Ureter (tissue), 1 donor: ENCODE results near the gene SERPINF2. TPM values are rescaled to one million over a fixed set of nuclear protein-coding genes. Genes with fewer than 3 reads are reported as not detected.
"Not testable (repeated sequence)": the region's sequence is repeated elsewhere in the genome, so short reads cannot be mapped to it uniquely, and the experiment has no call there.

Experiments
- DNase-seq: peaks from one replicate; pipeline ENCODE4 v3.0.0-alpha.2; 2020; ENCODE audit warnings: low spot score
- total RNA-seq: library from RNA; stranded (reverse); gene quantifications from one replicate; pipeline ENCODE4 v1.2.4, GENCODE V29; 2023
- donor health status: DM: yes; HTN: yes; CAD: no.

Gene SERPINF2
- total RNA-seq, 1 donor from 2014 or later, result 7.1 TPM

DNA sequence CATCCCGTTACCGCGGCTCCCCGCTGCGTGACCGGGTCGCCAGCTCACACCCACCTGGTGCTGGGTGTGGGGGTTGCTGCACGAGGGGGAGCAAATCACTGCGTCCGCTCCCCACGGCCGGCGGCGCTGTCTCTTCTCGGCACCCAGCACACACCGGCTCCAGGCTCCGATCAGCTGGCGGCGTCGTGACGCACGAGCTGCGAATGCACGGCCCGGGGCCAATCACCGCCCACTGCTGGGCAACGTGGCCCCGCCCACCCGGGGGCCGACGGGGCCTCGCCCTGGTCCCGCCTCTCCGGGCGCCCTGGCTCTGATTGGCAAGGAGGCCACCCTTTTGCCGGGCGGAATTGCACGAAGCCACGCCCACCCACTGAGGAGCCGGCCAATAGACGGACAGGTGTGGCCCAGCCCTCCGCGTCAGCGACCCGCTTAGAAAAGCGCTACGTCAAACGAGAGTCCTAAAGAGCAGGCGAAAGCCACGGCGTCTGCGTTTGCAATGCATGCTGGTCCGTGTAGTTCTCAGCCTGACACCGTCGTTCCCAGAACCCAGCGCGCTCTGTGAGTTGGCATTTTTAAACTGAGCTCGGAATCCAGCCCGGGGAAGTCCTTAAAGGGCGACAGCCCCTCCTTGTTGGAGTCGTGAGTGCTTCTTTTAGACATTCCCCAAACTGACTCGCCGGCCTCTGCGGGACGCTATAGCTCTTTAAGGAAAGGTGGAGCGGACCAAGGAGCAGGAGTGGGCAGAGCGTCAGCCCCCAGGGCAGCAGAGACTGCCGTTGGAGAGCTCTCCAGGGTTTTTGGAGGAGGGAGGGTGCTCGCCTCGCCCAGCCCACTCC is 26.4 kb upstream of the SERPINF2 start:
- peak; percentile 100 for DNase-seq

- DNase-seq, result peak; percentile 97
Measured at GRCh38 chr17:1716912-1717695, 25.6 kb upstream of the SERPINF2 start.

DNA sequence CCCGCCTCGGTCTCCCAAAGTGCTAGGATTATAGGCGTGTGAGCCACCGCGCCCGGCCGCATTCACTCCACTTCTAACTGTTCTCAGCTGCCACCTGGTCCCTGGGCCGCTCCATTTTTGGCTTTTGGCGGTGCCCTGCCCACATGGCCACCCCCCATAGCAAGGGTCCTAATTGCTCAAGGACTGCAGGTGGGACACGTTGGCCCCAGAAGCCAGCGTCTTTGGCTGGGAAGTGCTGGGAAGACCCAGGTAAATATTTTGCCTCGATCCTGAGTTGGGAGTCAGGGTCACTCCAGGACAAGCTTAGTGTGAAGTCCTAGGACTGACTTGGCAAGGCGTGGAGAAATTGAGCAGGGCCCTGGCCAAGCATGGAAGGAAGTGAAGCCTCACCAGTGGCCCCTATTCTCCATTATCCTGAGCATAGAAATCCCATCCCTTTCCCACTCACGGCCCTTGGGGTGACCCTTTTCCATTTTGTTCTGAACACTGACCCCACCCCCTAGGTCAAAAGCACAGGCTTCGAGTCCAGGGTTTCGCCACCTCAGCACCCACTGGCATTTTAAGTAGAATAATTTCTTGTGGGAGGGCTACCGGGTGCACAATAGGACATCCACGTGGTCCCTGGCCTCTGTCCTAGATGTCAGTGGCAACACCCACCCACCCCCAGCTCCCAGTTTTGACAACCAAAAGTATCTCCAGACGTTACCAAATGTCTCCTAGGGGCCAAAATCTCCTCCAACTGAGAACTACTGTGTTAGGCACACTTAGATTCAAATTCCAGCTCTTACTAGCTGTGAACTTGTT is 24.1 kb upstream of the SERPINF2 start:
- peak; percentile 54 for DNase-seq

DNA sequence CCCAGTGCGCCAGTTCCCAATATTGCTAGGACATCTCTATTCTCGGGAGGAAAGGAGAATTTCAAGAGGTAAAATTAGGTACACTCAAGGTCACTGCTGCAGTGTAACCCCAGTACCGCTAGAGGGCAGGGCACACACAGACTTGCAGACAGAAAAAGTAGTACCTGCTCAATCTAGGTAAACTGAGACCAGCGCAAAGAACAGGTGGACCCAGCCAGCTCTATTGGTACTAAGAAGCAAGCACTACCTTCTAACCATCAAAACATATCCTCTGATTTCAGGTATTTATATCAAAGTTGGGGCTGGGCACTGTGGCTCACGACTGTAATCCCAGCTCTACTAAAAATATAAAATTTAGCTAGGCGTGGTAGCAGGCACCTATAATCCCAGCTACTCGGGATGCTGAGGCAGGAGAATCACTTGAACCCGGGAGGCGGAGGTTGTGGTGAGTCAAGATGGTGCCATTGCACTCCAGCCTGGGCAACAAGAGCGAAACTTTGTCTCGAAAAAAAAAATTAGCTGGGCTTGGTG is 21.8 kb upstream of the SERPINF2 start:
- DNase-seq, result peak; percentile 76

DNA sequence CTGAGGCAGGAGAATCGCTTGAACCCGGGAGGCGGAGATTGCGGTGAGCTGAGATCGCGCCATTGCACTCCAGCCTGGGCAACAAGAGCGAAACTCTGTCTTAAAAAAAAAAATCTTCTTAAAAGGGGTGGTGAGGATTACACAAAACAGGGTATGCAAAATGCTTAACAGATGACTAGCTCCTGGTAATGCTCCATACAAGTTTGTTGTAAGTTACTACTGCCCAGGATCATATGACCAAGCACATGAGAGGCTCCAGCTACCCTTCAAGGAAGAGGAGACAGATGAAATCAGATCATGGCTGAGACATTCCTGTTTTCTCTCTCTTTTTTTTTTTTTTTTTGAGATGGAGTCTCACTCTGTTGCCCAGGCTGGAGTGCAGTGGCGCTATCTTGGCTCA is 20.6 kb upstream of the SERPINF2 start:
- DNase-seq, result not testable (repeated sequence)

DNA sequence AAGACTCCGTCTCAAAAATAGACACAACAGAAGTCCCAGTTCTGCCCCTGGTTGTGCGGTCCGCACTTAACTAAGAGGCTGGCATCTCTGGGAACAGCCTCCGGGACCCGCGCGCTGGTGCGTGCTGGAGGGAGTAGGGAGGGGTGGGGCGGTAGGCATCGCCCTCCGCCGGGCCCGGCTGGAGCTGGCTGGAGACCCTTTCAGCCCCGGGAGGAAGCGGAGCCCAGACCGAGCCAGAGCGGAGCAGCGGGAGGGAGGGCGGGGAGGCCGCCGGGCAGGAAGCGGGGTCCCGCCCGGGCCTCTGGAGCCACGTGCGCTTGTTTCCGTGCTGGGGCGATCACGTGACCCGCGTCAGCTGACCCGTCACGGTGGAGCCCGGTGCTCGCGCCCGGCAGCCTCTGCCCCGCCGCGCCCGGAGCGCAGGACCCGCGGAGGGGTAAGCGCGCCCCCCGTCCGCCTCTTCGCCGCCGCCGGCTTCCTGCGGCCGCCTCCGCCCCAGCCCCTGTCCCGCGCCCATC is 18.3 kb upstream of the SERPINF2 start, which contains the start of gene WDR81:
TSS of gene WDR81 (plus strand) at position 354 of the 518 bp plus-strand sequence. CDS start 256 bp downstream, outside the sequence.
- peak; percentile 93 for DNase-seq

- DNase-seq, result peak; percentile 54
Measured at GRCh38 chr17:1724869-1725641, 17.6 kb upstream of the SERPINF2 start.

DNA sequence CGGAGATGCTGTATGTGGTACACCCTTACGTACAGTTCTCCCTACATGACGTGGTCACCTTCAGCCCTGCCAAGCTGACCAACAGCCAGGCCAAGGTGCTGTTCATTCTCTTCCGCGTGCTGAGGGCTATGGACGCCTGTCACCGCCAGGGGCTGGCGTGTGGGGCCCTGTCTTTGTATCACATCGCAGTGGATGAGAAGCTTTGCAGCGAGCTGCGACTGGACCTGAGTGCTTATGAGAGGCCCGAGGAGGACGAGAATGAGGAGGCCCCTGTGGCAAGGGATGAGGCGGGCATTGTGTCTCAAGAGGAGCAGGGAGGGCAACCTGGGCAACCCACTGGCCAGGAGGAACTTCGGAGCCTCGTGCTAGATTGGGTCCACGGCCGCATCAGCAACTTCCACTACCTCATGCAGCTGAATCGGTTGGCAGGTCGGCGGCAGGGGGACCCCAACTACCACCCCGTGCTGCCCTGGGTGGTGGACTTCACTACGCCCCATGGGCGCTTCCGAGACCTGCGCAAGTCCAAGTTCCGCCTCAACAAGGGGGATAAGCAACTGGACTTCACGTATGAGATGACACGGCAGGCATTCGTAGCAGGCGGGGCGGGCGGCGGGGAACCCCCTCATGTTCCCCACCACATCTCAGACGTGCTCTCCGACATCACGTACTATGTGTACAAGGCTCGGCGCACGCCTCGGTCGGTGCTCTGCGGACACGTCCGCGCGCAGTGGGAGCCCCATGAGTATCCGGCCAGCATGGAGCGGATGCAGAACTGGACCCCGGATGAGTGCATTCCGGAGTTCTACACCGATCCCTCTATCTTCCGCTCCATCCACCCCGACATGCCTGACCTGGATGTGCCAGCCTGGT is 16.8 kb upstream of the SERPINF2 start:
- DNase-seq, result no peak

GRCh38 chr17:1726626-1727257 is 15.9 kb upstream of the SERPINF2 start:
- DNase-seq, result no peak

- no peak for DNase-seq
Measured at GRCh38 chr17:1727258-1727789, 15.3 kb upstream of the SERPINF2 start.

DNA sequence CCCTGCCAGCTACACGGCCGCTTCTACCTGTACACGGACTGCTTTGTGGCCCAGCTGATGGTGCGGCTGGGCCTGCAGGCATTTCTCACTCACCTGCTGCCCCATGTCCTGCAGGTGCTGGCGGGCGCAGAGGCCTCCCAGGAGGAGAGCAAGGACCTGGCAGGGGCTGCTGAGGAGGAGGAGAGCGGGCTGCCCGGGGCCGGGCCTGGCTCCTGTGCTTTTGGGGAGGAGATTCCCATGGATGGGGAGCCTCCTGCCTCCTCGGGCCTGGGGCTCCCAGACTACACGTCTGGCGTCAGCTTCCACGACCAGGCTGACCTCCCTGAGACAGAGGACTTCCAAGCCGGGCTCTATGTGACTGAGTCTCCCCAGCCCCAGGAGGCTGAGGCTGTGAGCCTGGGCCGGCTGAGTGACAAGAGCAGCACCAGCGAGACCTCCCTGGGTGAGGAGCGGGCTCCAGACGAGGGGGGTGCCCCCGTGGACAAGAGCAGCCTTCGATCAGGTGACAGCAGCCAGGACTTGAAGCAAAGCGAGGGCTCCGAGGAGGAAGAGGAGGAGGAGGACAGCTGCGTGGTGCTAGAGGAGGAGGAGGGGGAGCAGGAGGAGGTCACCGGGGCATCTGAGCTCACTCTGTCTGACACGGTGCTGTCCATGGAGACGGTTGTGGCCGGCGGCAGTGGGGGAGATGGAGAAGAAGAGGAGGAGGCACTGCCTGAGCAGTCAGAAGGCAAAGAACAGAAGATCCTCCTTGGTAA is 14.6 kb upstream of the SERPINF2 start:
- no peak for DNase-seq

DNA sequence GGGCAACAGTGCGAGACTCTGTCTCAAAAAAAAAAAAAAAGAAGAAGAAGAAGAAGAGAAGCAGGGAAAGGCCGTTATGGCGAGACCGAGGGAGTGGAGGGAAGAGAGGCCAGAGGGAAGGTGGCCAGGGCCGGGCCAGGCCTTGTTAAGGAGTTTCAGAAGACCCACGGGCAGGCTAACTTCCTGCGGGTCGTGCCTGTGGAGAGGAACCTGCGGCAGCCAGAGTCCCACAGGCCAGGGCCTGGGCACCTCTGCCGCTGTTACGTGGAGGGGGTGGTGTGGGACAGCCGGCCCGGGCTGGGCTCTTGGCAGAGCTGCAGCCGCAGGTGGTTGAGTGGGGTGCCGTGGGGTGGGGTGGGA is 12.7 kb upstream of the SERPINF2 start:
- no peak for DNase-seq

DNA sequence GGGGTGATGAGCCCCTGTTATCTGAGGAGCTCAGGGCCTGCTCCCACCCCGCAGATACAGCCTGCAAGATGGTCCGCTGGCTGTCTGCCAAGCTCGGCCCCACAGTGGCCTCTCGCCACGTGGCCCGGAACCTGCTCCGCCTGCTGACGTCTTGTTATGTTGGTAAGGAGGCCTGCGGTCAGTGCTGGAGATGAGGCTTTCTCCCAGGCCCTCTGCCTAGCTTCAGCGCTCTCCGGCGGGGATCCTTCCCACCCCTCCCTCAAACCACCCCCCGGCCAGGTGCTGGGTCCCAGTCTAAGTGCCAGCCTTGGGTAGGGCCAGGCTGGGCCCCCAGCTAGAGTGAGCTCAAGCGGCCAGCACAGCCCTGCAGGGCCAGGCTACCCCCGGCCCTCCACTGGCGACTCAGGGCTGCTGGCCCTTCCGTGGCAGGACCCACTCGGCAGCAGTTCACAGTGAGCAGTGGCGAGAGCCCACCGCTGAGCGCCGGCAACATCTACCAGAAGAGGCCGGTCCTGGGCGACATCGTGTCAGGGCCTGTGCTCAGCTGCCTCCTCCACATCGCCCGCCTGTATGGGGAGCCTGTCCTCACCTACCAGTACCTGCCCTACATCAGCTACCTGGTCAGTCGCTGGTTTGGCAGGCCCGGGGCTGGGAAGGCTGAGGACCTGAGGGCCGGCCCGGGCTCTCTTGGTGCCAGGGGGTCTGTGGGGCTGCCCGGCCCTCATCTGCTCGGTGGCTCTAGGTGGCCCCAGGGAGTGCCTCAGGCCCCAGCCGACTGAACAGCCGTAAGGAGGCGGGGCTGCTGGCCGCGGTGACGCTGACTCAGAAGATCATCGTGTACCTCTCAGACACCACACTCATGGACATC is 12.1 kb upstream of the SERPINF2 start:
- DNase-seq, result peak; percentile 78

GRCh38 chr17:1731194-1731506 is 11.5 kb upstream of the SERPINF2 start:
- no peak for DNase-seq

DNA sequence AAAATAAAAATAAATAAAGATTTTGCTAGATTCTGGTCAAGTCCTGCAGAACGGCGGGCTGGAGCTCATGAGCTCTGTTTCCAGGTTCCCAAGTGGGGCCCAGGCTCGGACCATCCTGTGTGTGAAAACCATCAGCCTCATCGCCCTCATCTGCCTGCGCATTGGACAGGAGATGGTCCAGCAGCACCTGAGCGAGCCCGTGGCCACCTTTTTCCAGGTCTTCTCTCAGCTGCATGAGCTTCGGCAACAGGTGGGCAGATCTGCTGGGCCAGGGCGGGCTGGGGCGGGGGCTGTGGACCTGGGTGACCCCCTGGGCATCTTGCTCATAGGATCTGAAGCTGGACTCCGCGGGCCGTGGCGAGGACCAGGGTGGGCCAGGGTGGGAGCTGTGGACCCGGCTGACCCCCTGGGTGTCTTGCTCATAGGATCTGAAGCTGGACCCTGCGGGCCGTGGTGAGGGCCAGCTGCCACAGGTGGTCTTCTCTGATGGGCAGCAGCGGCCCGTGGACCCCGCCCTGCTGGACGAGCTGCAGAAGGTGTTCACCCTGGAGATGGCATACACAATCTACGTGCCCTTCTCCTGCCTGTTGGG is 10.3 kb upstream of the SERPINF2 start:
- DNase-seq, result no peak

- no peak for DNase-seq
Measured at GRCh38 chr17:1732833-1733321, 9.8 kb upstream of the SERPINF2 start.

- DNase-seq, result no peak
Measured at GRCh38 chr17:1733759-1734158, 8.9 kb upstream of the SERPINF2 start.
